Kasumi-1 (cell line): ENCODE measurements around the gene KCNQ1OT1.
A peak's percentile ranks its signal among the peaks of the same experiment; 100 is the strongest.

Experiments used
- DNase-seq, 2 experiments: peaks; one replicate each; lab custom pipeline; 2025; lab: John Stamatoyannopoulos, UW

The KCNQ1OT1 gene

DNA sequence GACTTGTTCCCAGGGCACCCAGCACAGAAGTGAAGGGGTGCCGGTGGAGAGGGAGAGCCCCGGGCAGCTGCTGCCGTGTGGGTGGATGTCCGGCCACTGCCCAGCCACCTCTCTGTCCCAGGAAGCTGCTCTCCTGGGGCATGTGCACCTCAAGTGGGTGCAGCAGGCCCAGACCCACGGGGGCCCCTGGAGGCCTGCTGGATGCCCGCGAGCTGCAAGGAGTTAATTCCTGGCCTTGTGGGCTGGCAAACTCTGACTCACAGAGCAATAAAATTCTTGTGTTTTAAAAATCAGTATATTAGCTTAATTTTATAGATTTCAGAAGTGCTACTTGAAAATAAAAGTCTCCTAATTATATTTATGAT is 37.4 kb upstream of the KCNQ1OT1 start:
- DNase-seq, result no peak

GRCh38 chr11:2736577-2737225 is 36.9 kb upstream of the KCNQ1OT1 start:
- DNase-seq, result no peak

DNA sequence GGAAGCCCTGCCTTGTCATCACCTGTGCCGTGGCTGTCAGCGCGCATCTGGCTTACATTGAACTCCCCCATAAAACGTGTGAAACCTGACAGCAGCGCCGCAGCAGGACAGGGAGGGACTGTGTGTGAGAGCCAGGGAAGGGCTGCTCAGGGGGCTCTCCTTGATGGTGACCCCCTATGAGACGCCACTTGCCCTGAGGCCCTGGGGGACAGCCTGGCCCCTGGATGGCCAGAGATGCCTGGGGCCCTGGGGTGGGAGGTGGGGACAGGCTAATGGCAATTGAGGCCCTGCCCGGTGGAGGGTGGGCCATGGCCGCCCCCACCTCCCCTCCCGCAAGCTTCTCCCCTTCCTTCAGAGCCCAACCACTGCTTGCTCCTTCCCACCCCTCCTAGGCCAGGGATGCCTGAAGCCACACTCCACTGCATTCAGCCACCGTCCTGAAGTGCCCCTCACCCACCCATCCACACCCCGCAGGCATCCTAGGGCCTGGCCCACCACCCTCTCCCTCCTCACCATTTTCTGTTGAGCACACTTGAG is 35.3 kb upstream of the KCNQ1OT1 start:
- no peak for DNase-seq

DNA sequence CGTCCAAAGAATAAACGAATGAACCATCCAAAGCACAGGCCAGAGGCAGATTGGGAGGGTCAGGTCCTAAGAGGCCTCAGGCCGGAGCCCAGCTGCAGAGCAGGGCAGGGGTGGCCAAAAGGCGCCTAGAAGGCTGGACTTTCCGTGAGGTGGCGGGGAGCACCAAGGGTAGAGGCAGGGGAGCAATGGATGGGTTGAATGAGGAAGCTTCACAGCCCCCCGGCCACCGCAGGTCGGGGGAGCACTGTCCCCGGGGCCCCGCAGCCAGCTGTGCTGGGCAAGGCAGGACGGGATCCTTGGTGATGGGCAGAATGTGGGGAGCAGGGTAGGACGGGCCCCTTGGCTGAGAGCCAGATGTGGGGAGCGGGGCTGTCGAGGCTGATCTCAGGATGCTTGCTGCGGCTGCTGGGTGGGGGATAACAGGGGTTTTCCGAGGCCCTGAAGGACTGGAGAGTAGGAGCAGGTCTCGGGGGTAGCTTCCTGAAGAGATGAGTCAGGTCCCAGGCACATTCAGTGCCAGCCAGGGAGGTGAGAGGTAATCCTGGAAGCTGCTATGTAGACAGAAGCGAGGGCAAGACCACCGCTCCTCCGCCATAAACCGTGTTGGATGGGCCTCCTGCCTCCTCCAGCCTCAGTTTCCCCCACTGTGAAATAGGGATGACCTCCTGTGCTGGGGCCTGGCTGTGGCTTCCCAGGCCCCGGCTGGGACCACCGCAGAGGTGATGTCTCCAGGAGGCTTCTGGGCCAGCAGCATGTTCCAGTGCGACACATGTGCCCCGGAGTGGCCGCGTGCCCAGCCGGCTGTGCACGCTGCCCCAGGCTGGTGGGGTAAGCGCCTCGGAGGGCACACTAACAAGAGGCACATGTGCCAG is 34.6 kb upstream of the KCNQ1OT1 start:
- no peak for DNase-seq

- DNase-seq, result no peak
Observed at GRCh38 chr11:2732940-2733628, 33.3 kb upstream of the KCNQ1OT1 start.

DNA sequence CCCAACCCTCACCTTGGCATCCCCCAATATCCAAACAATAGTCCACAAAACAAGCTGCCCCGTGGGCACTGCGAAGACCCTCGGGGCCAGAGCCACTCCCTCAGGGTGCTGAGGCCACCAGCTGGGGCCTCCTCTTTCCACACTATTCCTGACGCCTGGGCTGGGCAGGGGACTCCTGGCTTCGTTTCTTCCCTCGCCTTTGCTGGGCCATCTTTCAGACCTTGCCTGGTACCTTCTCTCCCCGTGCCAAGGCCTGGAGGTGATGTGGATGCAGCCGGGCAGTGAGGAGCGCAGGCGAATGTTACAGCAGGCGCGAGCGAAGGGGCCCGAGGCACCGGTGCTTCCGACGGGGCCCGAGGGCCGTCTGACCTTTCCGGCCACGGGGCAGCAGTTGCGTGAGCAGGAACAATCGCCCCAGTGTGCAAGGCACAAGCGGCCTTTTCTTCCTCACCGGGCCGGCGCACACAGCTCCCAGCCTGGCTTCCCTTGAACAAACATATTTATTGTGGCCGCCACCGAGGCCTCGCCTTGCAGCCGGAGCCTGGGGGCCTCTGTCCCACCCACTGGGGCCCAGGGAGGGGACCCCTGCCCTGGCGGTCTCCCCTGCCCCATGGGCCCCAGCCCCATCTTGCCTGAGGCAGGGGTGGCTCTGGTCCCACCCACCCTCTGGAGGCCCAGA is 32.6 kb upstream of the KCNQ1OT1 start:
- no peak for DNase-seq

- DNase-seq, result peak in 1 of 2 experiments; percentile 7
Observed at GRCh38 chr11:2731130-2732125, 31.6 kb upstream of the KCNQ1OT1 start.

- DNase-seq, result no peak
Observed at GRCh38 chr11:2730272-2731129, 30.7 kb upstream of the KCNQ1OT1 start.

DNA sequence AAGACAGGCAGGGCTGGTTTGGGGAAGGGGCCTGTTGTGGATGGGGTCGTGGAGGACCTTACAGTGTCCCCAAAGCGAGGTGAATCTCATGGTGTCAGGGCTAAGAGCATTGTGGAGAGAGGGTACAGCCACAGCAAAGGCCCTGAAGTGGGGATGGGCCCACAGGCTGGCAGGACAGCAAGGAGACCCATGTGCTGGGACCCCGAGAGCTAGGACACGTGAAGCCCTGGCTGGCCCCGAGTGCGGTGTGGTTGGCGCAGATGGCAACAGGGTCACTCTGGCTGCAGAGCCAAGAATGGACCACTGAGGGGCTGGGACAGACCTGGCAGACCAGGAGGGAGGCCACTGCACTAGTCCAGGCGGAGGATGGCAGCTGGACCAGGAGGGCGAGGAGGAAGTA is 30.0 kb upstream of the KCNQ1OT1 start:
- no peak for DNase-seq

GRCh38 chr11:2728663-2729332 is 29.0 kb upstream of the KCNQ1OT1 start:
- no peak for DNase-seq

- no peak for DNase-seq
Observed at GRCh38 chr11:2728128-2728662, 28.4 kb upstream of the KCNQ1OT1 start.

DNA sequence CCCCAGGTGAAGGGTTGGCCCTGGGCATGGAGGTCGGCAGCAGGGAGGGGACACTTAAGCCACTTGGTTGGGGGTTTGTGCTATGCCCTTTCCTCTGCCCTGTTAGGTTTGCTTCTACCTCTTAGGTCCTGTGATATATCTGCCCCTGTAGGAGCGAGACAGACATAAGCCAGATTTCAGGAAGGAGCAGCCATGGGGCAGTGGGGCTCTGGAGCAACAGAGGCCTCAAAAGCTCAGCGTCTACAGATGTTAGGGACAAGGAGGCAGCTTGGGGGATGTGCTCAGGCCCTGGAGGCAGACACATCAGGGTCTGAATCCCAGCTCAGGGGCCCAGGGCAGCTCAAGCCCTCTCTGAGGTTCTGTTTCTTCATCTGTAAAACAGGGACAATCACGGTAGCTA is 27.2 kb upstream of the KCNQ1OT1 start:
- DNase-seq, result no peak

- no peak for DNase-seq
Observed at GRCh38 chr11:2725368-2726300, 25.8 kb upstream of the KCNQ1OT1 start.

- DNase-seq, result no peak
Observed at GRCh38 chr11:2724653-2725367, 25.0 kb upstream of the KCNQ1OT1 start.

DNA sequence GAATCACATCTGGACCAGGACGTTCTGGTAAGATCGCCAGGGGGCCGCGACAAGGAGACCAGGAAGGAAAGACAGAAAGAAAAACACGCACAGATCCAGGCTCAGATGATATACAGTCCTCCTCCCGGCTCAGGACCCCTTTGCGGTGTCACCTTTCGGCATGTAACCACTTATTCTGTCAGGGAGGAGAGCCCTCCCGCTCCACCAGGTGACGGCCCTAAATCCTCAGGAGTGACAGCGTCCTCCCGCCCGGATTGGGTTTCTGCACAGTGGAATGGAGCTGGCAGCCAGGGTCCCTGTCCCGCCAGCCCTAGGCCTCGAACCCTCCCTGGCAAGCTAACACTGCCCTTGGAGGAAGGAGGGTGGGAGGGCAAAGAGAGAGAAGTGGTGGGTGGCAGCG is 24.3 kb upstream of the KCNQ1OT1 start:
- DNase-seq, result no peak

- DNase-seq, result no peak
Observed at GRCh38 chr11:2722955-2723354, 23.2 kb upstream of the KCNQ1OT1 start.

- DNase-seq, result no peak
Observed at GRCh38 chr11:2721210-2721916, 21.6 kb upstream of the KCNQ1OT1 start.
